AG04449 (cell line): ENCODE results near the gene LRRC55.

Experiments
- CTCF ChIA-PET: fragments of 350-600 bp; formaldehyde crosslinking; extraction: SDS; loops from one replicate; lab custom pipeline; 2021; ENCODE audit warnings: antibody characterized with exemption; lab: Yijun Ruan, JAX
- POLR2A ChIA-PET: fragments of 400-600, 350-600 bp; formaldehyde crosslinking; extraction: SDS; loops from one replicate; lab custom pipeline; 2020; ENCODE audit warnings: antibody characterized with exemption, inconsistent platforms; lab: Yijun Ruan, JAX
- DNase-seq: peaks from one replicate; pipeline ENCODE4 v3.0.0-alpha.2; 2010; ENCODE audit warnings: low read depth, low spot score
- H3K4me3 ChIP-seq: 2 replicates; pipeline ENCODE4 v1.5.1; 2011; ENCODE audit warnings: low read depth, mild to moderate bottlenecking, control low read depth, low read length
- CTCF ChIP-seq: IDR thresholded peaks from one replicate; pipeline ENCODE4 v1.5.1; 2011; ENCODE audit warnings: mild to moderate bottlenecking, moderate library complexity, low read length, control low read depth, inconsistent platforms; ENCODE audit not compliant: insufficient read depth; ENCODE audit errors: missing control alignments

Gene LRRC55

GRCh38 chr11:57152134-57152533, 29.6 kb upstream of the LRRC55 start:
- POLR2A ChIA-PET, result no interaction called here
- DNase-seq, result no peak
- H3K4me3 ChIP-seq, result no peak overlapping the region
- TF ChIP-seq CTCF, result no peak
- CTCF ChIA-PET, result no interaction called here

DNA sequence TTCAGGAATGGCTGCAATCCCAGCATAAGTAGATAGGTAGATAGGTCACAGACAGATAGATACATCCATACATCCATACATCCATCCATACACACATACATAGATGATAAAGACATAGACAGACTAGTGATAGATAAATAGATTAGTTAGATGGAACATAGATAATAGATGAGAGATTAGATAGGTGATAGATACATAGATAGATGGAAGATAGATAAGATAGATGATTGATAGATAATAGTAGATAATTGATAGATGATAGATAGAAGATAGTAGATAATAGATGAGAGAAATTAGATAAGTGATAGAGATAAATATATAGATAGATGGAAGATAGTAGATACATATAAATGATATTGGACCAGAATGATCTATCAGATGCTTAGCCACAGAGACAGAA, 28.3 kb upstream of the LRRC55 start:
- ChIA-PET POLR2A (no interaction called here), CTCF (no interaction called here)
- H3K4me3 ChIP-seq, result no peak overlapping the region
- no peak for TF ChIP-seq CTCF
- DNase-seq, result no peak

- H3K4me3 ChIP-seq, result no peak overlapping the region
- POLR2A ChIA-PET, result no interaction called here
- no peak for DNase-seq
- no peak for TF ChIP-seq CTCF
- CTCF ChIA-PET, result interaction anchor here (0.6 to 1.5 kb wide), 2 partner anchors 39 to 94 kb away, joined by 3 to 5 read pairs; no protein-coding TSS in a partner anchor
Measured at GRCh38 chr11:57154739-57155138, 27.0 kb upstream of the LRRC55 start.

- no peak for TF ChIP-seq CTCF
- DNase-seq, result no peak
- no peak overlapping the region for H3K4me3 ChIP-seq
- ChIA-PET CTCF (interaction anchor here (0.6 to 1.5 kb wide), 2 partner anchors 39 to 94 kb away, joined by 3 to 5 read pairs; no protein-coding TSS in a partner anchor), POLR2A (no interaction called here)
Measured at GRCh38 chr11:57155400-57155799, 26.4 kb upstream of the LRRC55 start.

DNA sequence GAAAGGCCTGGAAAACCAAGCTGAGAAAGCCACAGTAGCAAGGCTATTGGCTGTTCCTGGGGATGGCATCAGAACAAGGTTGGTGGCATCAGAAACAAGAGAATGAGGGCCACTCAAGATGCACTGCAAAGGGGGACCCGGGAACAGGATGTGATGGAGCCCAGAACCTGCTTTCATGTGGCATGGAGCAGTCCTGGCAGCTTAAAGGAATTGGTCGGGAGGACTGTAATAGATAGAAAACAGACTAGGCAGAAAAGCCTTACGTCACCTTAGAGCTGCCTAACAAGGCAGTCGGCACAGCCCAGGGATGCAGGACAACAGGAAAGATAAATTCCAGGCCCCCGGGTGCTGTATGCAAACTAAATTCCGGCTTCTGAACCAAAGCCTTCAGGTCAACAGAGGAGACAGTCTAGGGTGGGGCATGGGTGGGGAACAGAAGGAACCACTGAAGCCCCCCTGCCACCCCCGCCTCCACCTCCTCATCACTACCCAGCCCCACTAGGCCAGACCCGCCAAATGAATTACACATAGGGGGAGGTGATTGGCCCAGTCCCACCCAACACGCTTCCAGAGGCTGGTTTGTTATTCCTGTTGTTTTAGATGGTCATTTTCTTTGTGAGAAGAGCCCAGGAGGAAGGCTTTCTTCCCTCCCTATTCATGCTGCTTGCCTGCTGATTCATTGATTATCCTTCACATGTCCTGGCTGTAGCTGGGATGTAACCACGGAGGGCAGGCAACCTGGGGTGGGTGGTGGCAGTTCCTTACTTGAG, 25.7 kb upstream of the LRRC55 start:
- CTCF ChIA-PET, result no interaction called here
- no peak for TF ChIP-seq CTCF
- no peak for DNase-seq
- H3K4me3 ChIP-seq, result no peak overlapping the region
- POLR2A ChIA-PET, result no interaction called here

DNA sequence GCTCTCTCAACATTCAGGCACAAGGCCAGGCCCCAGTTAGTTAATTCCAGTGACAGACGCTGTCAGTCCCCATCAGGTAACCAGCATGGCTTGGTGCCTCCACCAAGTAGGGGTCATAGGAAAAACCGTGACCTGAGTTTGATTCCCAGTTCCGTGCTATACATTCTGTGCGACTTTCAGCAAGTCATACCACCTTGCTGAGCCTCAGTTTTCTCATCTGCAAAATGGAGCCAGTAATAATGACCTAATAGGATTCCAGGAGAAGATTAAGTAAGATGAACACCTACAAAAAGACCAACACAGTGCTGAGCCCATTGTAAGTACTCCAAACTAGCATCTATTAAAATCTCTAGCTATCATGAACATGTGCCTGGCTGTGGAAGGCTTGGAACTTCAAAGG, 24.8 kb upstream of the LRRC55 start:
- ChIA-PET POLR2A (no interaction called here), CTCF (interaction anchor here (1.2 kb wide), 1 partner anchor 96 kb away, joined by 3 read pairs; no protein-coding TSS in a partner anchor)
- no peak overlapping the region for H3K4me3 ChIP-seq
- DNase-seq, result no peak
- TF ChIP-seq CTCF, result no peak
